CD4-positive, alpha-beta T cell (primary cell): ENCODE results near the gene GNB2. TPM values are rescaled to one million over a fixed set of nuclear protein-coding genes. Genes with fewer than 3 reads are reported as not detected.

Experiments
- ATAC-seq: fragments of 200-7000 bp; cut with Tn5 transposase; one replicate; pipeline ENCODE4 v1.10.0; 2022; ENCODE audit warnings: mild to moderate bottlenecking; ENCODE audit not compliant: poor library complexity
- CTCF ChIA-PET: fragments of 350-600 bp; sonication (Branson Sonifier 250); formaldehyde crosslinking; loops from one replicate; lab custom pipeline; 2021; ENCODE audit warnings: antibody characterized with exemption, inconsistent platforms; lab: Charles Lee
- POLR2A ChIA-PET: fragments of 350-600 bp; sonication (Branson Sonifier 250); formaldehyde crosslinking; loops from one replicate; lab custom pipeline; 2021; ENCODE audit warnings: antibody characterized with exemption, inconsistent platforms; lab: Charles Lee
- DNase-seq, 14 experiments: peaks; one replicate each; pipeline ENCODE4 v3.0.0-alpha.2; 2013 to 2020; ENCODE audit warnings: mixed read lengths in 2 of 14
- H3K27ac ChIP-seq, 2 donors: one replicate each; pipeline versions ENCODE4 v1.5.1 to v1.7.0; 2013; ENCODE audit warnings: low read length in 2 of 2, low read depth in 1 of 2, mild to moderate bottlenecking in 1 of 2
- H3K27me3 ChIP-seq, 2 experiments: 1 replicate in 1 of 2; 2 replicates in 1 of 2; pipeline versions ENCODE4 v1.6.1 to v1.7.0; 2013; ENCODE audit warnings: low read length in 2 of 2, control low read depth in 1 of 2, mild to moderate bottlenecking in 1 of 2, moderate library complexity in 1 of 2; ENCODE audit not compliant: insufficient read depth in 2 of 2, control insufficient read depth in 1 of 2
- H3K36me3 ChIP-seq: one replicate; pipeline ENCODE4 v1.6.1; 2013; ENCODE audit warnings: low read length, control low read depth; ENCODE audit not compliant: insufficient read depth
- H3K4me1 ChIP-seq: one replicate; pipeline ENCODE4 v1.6.1; 2013; ENCODE audit warnings: low read length, control low read depth; ENCODE audit not compliant: insufficient read depth
- H3K4me3 ChIP-seq: one replicate; pipeline ENCODE4 v1.5.1; 2013; ENCODE audit warnings: mild to moderate bottlenecking, low read length, moderate library complexity
- H3K9me3 ChIP-seq, 2 experiments: 1 replicate in 1 of 2; 2 replicates in 1 of 2; pipeline versions ENCODE4 v1.6.1 to v1.7.0; 2013; ENCODE audit warnings: low read length in 2 of 2, mild to moderate bottlenecking in 2 of 2, control low read depth in 1 of 2, moderate library complexity in 1 of 2; ENCODE audit not compliant: control insufficient read depth in 1 of 2, insufficient read depth in 1 of 2
- H3K27ac Mint-ChIP-seq: one replicate; pipeline ENCODE4 v1.8.0; 2020; ENCODE audit warnings: mixed read lengths
- H3K27me3 Mint-ChIP-seq: one replicate; pipeline ENCODE4 v1.8.0; 2021; ENCODE audit warnings: mixed read lengths
- H3K36me3 Mint-ChIP-seq: one replicate; pipeline ENCODE4 v1.8.0; 2021; ENCODE audit warnings: low read depth, mixed read lengths
- H3K4me1 Mint-ChIP-seq: one replicate; pipeline ENCODE4 v1.8.0; 2021; ENCODE audit warnings: low read depth, mixed read lengths
- H3K4me3 Mint-ChIP-seq: one replicate; pipeline ENCODE4 v1.8.0; 2020; ENCODE audit warnings: mild to moderate bottlenecking, mixed read lengths
- H3K9me3 Mint-ChIP-seq: one replicate; pipeline ENCODE4 v1.8.0; 2020; ENCODE audit warnings: mixed read lengths
- intact Hi-C, 2 experiments: fragments of 100-400 bp; cut with DNase I in 1 of 2; cut with micrococcal nuclease in 1 of 2; formaldehyde crosslinking; loops; one replicate each; pipeline versions ENCODE4 v1.15.1 to v1.9.0; 2023 to 2025; cut with DNase I, micrococcal nuclease
- total RNA-seq, 174 experiments: library from RNA in 2 of 174; stranded (reverse) in 2 of 174; gene quantifications; one replicate each; pipeline ENCODE4 v1.2.3 and lab custom pipeline; 2021 to 2026
- TF ChIP-seq, protein P1 (sequence below): fragments of 200-600 bp; IDR thresholded peaks from one replicate; pipeline ENCODE4 v1.8.0; 2022; ENCODE audit warnings: antibody characterized with exemption, mild to moderate bottlenecking

The GNB2 gene
- total RNA-seq, 2 experiments from 2014 or later: 87.8 to 91.9 TPM

DNA sequence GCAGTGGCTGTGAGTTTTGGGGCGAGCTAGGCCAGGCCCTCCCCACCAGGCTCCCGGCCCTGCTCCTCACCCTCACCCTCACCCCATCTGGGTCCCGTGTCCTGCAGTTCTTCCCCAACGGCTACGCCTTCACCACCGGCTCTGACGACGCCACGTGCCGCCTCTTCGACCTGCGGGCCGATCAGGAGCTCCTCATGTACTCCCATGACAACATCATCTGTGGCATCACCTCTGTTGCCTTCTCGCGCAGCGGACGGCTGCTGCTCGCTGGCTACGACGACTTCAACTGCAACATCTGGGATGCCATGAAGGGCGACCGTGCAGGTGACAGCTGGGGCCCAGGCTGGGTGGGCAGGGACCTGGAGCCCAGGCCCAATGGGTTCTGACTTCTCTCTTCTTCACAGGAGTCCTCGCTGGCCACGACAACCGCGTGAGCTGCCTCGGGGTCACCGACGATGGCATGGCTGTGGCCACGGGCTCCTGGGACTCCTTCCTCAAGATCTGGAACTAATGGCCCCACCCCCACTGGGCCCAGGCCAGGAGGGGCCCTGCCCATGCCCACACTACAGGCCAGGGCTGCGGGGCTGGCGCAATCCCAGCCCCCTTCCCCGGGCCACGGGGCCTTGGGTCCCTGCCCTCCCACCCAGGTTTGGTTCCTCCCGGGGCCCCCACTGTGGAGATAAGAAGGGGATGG is 4.9 kb downstream of the GNB2 start:
- TF ChIP-seq, protein P1, sequence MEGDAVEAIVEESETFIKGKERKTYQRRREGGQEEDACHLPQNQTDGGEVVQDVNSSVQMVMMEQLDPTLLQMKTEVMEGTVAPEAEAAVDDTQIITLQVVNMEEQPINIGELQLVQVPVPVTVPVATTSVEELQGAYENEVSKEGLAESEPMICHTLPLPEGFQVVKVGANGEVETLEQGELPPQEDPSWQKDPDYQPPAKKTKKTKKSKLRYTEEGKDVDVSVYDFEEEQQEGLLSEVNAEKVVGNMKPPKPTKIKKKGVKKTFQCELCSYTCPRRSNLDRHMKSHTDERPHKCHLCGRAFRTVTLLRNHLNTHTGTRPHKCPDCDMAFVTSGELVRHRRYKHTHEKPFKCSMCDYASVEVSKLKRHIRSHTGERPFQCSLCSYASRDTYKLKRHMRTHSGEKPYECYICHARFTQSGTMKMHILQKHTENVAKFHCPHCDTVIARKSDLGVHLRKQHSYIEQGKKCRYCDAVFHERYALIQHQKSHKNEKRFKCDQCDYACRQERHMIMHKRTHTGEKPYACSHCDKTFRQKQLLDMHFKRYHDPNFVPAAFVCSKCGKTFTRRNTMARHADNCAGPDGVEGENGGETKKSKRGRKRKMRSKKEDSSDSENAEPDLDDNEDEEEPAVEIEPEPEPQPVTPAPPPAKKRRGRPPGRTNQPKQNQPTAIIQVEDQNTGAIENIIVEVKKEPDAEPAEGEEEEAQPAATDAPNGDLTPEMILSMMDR: no peak
- Histone ChIP-seq H3K4me1 (peaks cover 50% of the 10 kb centered on the region), H3K4me3 (no peak overlapping the region), H3K27ac (no peak overlapping the region), H3K36me3 (peaks cover 55% of the 10 kb centered on the region), H3K27me3 (no peaks in the 10 kb centered on the region), H3K9me3 (peaks cover 0 to 4% of the 10 kb centered on the region in 2 experiments)
- no peak for ATAC-seq
- Mint-ChIP-seq H3K9me3 (no peaks in the 10 kb centered on the region), H3K36me3 (peaks cover 70% of the 10 kb centered on the region), H3K27ac (peak overlapping the region; percentile 83), H3K27me3 (no peaks in the 10 kb centered on the region), H3K4me1 (peaks cover 47% of the 10 kb centered on the region), H3K4me3 (peak overlapping the region; percentile 62)
- ChIA-PET POLR2A (interaction anchor here (1.4 to 10.6 kb wide), 5 partner anchors 13 to 249 kb away, joined by 5 to 92 read pairs (median 10); partner anchors contain the start of genes FBXO24, GIGYF1, LRCH4 and MEPCE), CTCF (no interaction called here)
- intact Hi-C loops: loop anchor here in 1 of 2 experiments (5.0 kb wide), 1 partner anchor 201 kb away; the partner anchor contains the start of gene TSC22D4
- peak in 1 of 14 experiments; percentile 41 for DNase-seq

DNA sequence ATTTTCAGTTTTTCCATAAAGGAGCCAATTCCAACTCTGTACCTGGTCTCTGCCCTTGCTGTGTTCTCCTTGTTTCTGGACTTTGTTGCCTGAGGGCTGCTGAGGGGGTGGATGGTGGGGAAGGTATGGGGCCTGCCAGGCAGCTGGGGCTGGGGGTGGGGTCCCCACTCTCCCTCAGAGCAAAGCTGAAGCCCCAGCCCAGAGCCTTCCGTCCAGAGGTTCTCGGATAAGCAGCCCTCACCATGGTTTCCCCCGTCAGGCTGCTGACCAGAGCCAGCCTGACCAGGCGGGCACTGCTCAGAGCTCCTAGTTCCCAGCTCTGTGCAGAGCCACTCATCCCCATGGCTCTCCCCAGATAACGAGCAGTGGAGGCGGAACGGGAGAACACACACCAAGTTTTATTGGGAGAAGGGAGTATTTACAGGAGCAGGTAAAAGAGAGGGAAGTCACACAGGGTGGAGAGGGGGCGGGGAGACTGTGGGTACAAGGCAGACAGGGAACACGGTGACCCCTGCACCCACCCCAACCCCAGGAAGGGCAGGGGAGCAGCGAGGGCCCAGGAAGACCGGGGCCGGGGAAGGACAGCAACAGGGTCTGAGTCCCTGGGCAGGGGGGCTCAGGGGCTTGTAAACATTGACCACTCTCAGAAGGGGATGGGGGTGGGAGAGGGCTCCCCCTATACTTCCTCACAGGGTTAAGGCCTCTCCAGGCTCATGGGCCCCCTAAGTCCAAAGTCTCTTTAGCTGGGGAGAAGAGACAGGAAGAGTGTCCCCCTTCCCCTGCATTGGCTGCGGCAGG is 5.8 kb downstream of the GNB2 start:
- no peaks in the 10 kb centered on the region for H3K9me3 Mint-ChIP-seq
- peaks cover 62% of the 10 kb centered on the region for H3K36me3 ChIP-seq
- ChIA-PET POLR2A (interaction anchor here (1.5 to 10.6 kb wide), 6 partner anchors 9 to 250 kb away, joined by 4 to 92 read pairs (median 18); partner anchors contain the start of genes FBXO24, GIGYF1, LRCH4 and MEPCE), CTCF (interaction anchor here (0.9 to 1.3 kb wide), 2 partner anchors 13 to 26 kb away, joined by 4 read pairs; no protein-coding TSS in a partner anchor)
- peaks cover 67% of the 10 kb centered on the region for H3K36me3 Mint-ChIP-seq
- peak overlapping the region; percentile 15 for H3K4me3 Mint-ChIP-seq
- peaks cover 46% of the 10 kb centered on the region for H3K4me1 Mint-ChIP-seq
- H3K27ac ChIP-seq: peak overlapping the region in 1 of 2 donors; percentile 30
- DNase-seq (peak in 1 of 14 experiments; percentile 23), ATAC-seq (no peak)
- H3K27ac Mint-ChIP-seq: no peak overlapping the region
- peaks cover 0 to 4% of the 10 kb centered on the region in 2 experiments for H3K9me3 ChIP-seq
- intact Hi-C loops: loop anchor here in 1 of 2 experiments (5.0 kb wide), 1 partner anchor 202 kb away; the partner anchor contains the start of gene TSC22D4
- TF ChIP-seq, protein P1: no peak
- H3K27me3 ChIP-seq: no peaks in the 10 kb centered on the region
- peaks cover 48% of the 10 kb centered on the region for H3K4me1 ChIP-seq
- H3K27me3 Mint-ChIP-seq: no peaks in the 10 kb centered on the region
- no peak overlapping the region for H3K4me3 ChIP-seq

DNA sequence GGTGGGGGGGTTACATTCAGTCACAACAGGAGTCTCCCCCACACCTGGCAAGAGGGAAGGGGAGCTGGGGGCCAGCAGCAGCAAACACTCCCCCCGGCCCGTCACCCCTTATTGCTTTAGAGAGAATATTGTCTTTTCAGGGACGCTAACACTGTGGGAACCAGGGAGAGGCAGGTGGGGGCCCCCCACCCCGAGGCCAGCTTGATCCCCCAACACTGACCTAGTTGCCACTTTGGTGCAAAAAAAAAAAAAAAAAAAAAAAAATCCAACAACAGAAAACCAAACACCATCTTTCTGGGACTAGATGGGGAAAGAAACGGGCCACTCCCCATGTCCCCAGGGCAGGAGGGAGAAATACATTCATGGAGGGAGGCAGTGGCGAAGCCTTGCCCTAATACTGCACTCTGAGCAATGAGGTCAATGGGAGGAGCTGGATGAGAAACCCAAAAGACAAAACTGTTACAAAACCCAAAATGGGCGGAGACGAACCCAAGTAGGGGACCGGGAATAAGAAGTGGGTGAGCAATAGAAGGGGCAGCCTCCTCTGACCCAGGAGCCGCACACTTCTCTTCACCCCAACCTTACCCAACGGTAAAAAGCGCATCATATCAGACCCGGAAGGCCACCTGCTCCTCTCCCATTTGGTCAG is 6.5 kb downstream of the GNB2 start:
- no peak overlapping the region for H3K4me3 ChIP-seq
- ATAC-seq: no peak
- peak overlapping the region; percentile 16 for H3K4me3 Mint-ChIP-seq
- H3K27me3 ChIP-seq: no peaks in the 10 kb centered on the region
- intact Hi-C loops: loop anchor here in 1 of 2 experiments (5.0 kb wide), 1 partner anchor 203 kb away; the partner anchor contains the start of gene TSC22D4
- H3K36me3 ChIP-seq: peaks cover 70% of the 10 kb centered on the region
- H3K27me3 Mint-ChIP-seq: no peaks in the 10 kb centered on the region
- H3K27ac Mint-ChIP-seq: peak overlapping the region; percentile 81
- peaks cover 46% of the 10 kb centered on the region for H3K4me1 Mint-ChIP-seq
- peak in 1 of 14 experiments; percentile 61 for DNase-seq
- H3K9me3 ChIP-seq: peaks cover 0 to 4% of the 10 kb centered on the region in 2 experiments
- H3K27ac ChIP-seq: peak overlapping the region; percentile 1 to 30
- peaks cover 67% of the 10 kb centered on the region for H3K36me3 Mint-ChIP-seq
- ChIA-PET CTCF (interaction anchor here (0.9 to 1.3 kb wide), 2 partner anchors 12 to 25 kb away, joined by 4 read pairs; no protein-coding TSS in a partner anchor), POLR2A (interaction anchor here (1.0 to 10.6 kb wide), 6 partner anchors 9 to 95 kb away, joined by 3 to 92 read pairs (median 10); partner anchors contain the start of genes FBXO24, GIGYF1, LRCH4 and MOSPD3)
- TF ChIP-seq, protein P1: no peak
- peaks cover 43% of the 10 kb centered on the region for H3K4me1 ChIP-seq
- no peaks in the 10 kb centered on the region for H3K9me3 Mint-ChIP-seq
